Smooth muscle cell (in vitro differentiated cells): ENCODE measurements around the gene RIMBP2. TPM values are rescaled to one million over a fixed set of nuclear protein-coding genes. Genes with fewer than 3 reads are reported as not detected.

ENCODE experiments used
- DNase-seq: peaks from one replicate; lab custom pipeline; 2025; ENCODE audit not compliant: unreplicated experiment; lab: John Stamatoyannopoulos, UW
- H2AFZ ChIP-seq: fragments of 200-600 bp; sonication (generic); 2 replicates; pipeline ENCODE4 v1.6.0; 2016; ENCODE audit warnings: antibody characterized with exemption, low read depth, mild to moderate bottlenecking
- H3F3A ChIP-seq: fragments of 200-600 bp; sonication (generic); 2 replicates; pipeline ENCODE4 v1.6.0; 2017; ENCODE audit warnings: antibody characterized with exemption, low read depth
- H3K27ac ChIP-seq: fragments of 200-600 bp; sonication (generic); 2 replicates; pipeline ENCODE4 v1.5.1; 2016; ENCODE audit warnings: low read depth, mild to moderate bottlenecking
- H3K27me3 ChIP-seq: fragments of 200-600 bp; sonication (generic); 2 replicates; pipeline ENCODE4 v1.6.1; 2016; ENCODE audit warnings: low read depth, mild to moderate bottlenecking
- H3K36me3 ChIP-seq: fragments of 200-600 bp; sonication (generic); 2 replicates; pipeline ENCODE4 v1.5.1; 2016; ENCODE audit warnings: low read depth
- H3K4me1 ChIP-seq: fragments of 200-600 bp; sonication (generic); 2 replicates; pipeline ENCODE4 v1.5.1; 2016; ENCODE audit warnings: low read depth
- H3K4me2 ChIP-seq: fragments of 200-600 bp; sonication (generic); 2 replicates; pipeline ENCODE4 v1.6.0; 2016; ENCODE audit warnings: mild to moderate bottlenecking
- H3K4me3 ChIP-seq: fragments of 200-600 bp; sonication (generic); 2 replicates; pipeline ENCODE4 v1.5.1; 2016; ENCODE audit warnings: mild to moderate bottlenecking
- H3K79me2 ChIP-seq: fragments of 200-600 bp; sonication (generic); 2 replicates; pipeline ENCODE4 v1.6.0; 2016; ENCODE audit warnings: low read depth, mild to moderate bottlenecking
- H3K9ac ChIP-seq: fragments of 200-600 bp; sonication (generic); 2 replicates; pipeline ENCODE4 v1.6.0; 2016; ENCODE audit warnings: low read depth
- H3K9me3 ChIP-seq: fragments of 200-600 bp; sonication (generic); replicated peaks from 2 replicates; pipeline ENCODE4 v1.5.1; 2016; ENCODE audit warnings: low read depth
- H4K20me1 ChIP-seq: fragments of 200-600 bp; sonication (generic); 2 replicates; pipeline ENCODE4 v1.6.0; 2016; ENCODE audit warnings: low read depth
- CTCF ChIP-seq: fragments of 200-600 bp; sonication (generic); IDR thresholded peaks from 2 replicates; pipeline ENCODE4 v1.5.1; 2017; ENCODE audit warnings: borderline replicate concordance, mild to moderate bottlenecking, antibody characterized with exemption; ENCODE audit not compliant: insufficient read depth, poor library complexity, severe bottlenecking
- WGBS: methylation state at CpG from one replicate; pipeline ENCODE4 v1.1.7; 2016; ENCODE audit warnings: low lambda C conversion rate; 5-methylcytosine and 5-hydroxymethylcytosine counted together
- polyA plus RNA-seq: library from polyadenylated mRNA; unstranded; fragments of >200 nt; fragmentation: Nextera tagmentation; extraction: Ambion mirVana; gene quantifications from 2 replicates; pipeline ENCODE4 v1.2.1, GENCODE V29; 2016
- total RNA-seq: library from RNA; depleted of rRNA; stranded (reverse); fragments of >200 nt; gene quantifications from 2 replicates; pipeline ENCODE4 v1.2.3, GENCODE V29; 2014

Gene RIMBP2
- total and polyA plus RNA-seq, 2 experiments from 2014 or later = 2.3 TPM; not detected in 1

- no peak overlapping the region for H3K4me3 ChIP-seq
- no peaks in the 10 kb centered on the region for H3K4me1 ChIP-seq
- H3K36me3 ChIP-seq = no peaks in the 10 kb centered on the region
- H3K9me3 ChIP-seq = no peaks in the 10 kb centered on the region
- 91% methylated on average over 40 of the region's 41 CpGs for WGBS
- no peak overlapping the region for H3K9ac ChIP-seq
- no peak for DNase-seq
- H3K27ac ChIP-seq = no peak overlapping the region
- H4K20me1 ChIP-seq = no peaks in the 10 kb centered on the region
- H3K4me2 ChIP-seq = no peak overlapping the region
- H3F3A ChIP-seq = no peaks in the 10 kb centered on the region
- no peaks in the 10 kb centered on the region for H3K27me3 ChIP-seq
- H3K79me2 ChIP-seq = no peaks in the 10 kb centered on the region
- no peak for TF ChIP-seq CTCF
- no peak overlapping the region for H2AFZ ChIP-seq
Observed at GRCh38 chr12:130451001-130451930, 264.8 kb downstream of the RIMBP2 start.

DNA sequence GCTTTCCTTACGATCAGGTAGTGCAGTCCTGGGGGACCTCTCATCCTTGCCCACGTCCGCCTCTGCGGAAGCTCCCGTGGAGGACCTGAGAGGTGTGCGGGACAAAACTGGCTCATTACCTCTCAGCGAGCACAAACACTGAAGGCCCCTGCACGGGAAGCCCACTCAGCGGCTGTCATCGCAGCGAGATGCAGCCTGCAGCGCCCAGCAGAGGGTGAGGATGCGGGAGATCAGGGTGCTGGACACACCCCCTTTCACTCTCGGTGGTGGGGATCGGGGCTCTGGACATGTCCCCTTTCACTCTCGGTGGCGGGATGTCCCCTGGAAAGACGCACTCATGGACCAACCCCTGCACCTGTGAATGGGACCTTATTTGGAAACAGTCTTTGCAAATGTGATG, 266.8 kb downstream of the RIMBP2 start:
- H3K9ac ChIP-seq = no peak overlapping the region
- H3F3A ChIP-seq = no peaks in the 10 kb centered on the region
- H3K4me3 ChIP-seq = no peak overlapping the region
- no peaks in the 10 kb centered on the region for H3K79me2 ChIP-seq
- no peaks in the 10 kb centered on the region for H4K20me1 ChIP-seq
- DNase-seq = no peak
- H3K36me3 ChIP-seq = no peaks in the 10 kb centered on the region
- no peak overlapping the region for H2AFZ ChIP-seq
- no peak for TF ChIP-seq CTCF
- no peaks in the 10 kb centered on the region for H3K4me1 ChIP-seq
- no peaks in the 10 kb centered on the region for H3K9me3 ChIP-seq
- no peak overlapping the region for H3K4me2 ChIP-seq
- H3K27ac ChIP-seq = no peak overlapping the region
- WGBS = 94% methylated on average over 18 of the region's 18 CpGs
- no peaks in the 10 kb centered on the region for H3K27me3 ChIP-seq

GRCh38 chr12:130448044-130448821, 267.9 kb downstream of the RIMBP2 start:
- H3K27ac ChIP-seq = no peak overlapping the region
- no peaks in the 10 kb centered on the region for H3K4me1 ChIP-seq
- H3K79me2 ChIP-seq = no peaks in the 10 kb centered on the region
- 90% methylated on average over 20 of the region's 20 CpGs for WGBS
- H3K27me3 ChIP-seq = no peaks in the 10 kb centered on the region
- no peaks in the 10 kb centered on the region for H4K20me1 ChIP-seq
- no peak for TF ChIP-seq CTCF
- no peak overlapping the region for H3K4me2 ChIP-seq
- H3K9me3 ChIP-seq = no peaks in the 10 kb centered on the region
- no peak overlapping the region for H3K9ac ChIP-seq
- no peak overlapping the region for H2AFZ ChIP-seq
- no peaks in the 10 kb centered on the region for H3F3A ChIP-seq
- no peak overlapping the region for H3K4me3 ChIP-seq
- no peak for DNase-seq
- no peaks in the 10 kb centered on the region for H3K36me3 ChIP-seq
